Fibroblast of skin of scalp (primary cell): ENCODE results near the gene TMTC1.
"Not testable (repeated sequence)": the region's sequence is repeated elsewhere in the genome, so short reads cannot be mapped to it uniquely, and the experiment has no call there.

ENCODE experiments used
- DNase-seq: peaks from one replicate; pipeline ENCODE4 v3.0.0-alpha.2; 2013

Gene TMTC1

DNA sequence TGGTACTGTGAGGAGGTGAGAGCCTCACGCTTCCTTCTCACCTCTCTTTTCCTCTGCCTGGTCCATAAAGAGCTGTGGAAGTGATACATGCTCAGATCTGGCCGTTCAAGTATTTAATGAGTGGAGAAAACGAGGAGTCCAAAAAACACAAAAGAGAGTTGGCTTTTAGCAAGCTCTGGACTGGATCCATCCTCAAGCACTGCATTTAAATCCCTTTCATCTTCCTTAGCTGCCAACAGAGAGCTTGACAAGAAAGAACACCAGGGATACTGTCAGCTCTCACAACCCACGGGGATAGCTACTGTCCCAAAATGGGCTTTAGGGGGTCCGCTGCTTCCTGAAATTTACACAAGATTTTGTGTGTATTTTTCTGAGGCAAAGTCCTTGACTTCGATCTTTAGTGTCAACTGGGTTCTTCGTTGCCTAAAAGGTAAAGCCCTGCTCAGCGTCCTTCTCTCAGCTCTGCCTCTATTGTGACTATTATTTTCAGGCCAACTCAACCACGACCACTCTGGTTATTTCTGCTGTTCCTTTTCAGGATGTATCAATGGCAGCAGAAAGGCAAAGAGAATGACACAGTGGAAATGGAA lies 120.9 kb downstream of the TMTC1 start:
- no peak for DNase-seq

DNA sequence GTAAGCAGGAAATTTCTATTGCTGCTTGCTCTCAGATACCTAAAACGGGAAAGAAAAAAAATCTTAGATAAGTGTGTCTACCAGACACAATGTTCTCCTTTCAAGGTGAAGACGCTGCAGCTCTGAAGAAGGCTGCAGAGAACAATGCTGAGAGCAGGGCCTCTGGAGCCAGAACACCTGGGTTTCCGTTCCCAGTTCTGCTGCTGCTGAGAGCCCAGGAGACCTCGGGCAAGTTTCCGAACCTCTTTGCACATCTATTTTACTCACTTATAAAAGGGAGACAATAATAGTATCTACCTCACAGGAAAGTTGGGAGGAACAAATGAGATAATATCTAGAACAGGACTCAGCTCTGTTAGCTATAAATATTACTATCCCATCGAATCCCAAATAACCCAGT lies 122.9 kb downstream of the TMTC1 start:
- DNase-seq: no peak

DNA sequence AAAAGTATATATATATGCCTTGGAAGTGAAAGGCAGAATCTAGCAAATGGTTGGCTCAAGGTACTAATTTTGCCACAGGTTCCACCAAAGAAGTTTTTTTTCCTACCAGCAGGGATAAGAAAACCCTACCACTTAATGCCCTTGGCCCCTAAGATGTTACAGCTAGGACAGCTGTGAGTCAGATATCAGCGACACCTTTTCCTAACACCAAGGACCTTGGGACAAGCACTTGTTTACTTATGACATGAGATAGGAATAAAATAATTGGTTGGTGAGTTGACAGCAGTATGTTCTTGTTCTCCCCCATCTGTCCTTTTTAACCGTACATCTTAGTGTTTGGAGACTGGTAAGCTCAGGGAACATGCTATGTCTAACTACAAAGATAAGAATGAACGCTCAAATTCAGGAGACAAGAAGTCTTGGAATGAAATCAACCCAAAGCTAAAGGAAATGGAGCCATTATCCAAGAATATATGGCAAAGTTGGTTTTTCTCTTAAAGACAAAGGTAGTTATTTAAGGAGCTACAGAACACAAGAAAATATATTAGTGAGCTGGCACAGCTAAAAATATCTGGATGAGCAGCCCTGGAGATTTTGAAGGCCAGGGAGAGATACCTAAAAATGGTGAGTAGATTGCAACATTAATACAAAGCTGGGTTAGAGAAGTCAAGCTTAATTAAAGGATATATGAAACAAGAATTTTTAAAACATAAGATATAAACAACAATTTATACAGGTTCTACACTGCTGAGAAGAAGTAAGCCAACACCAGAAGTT lies 126.8 kb downstream of the TMTC1 start:
- no peak for DNase-seq

DNA sequence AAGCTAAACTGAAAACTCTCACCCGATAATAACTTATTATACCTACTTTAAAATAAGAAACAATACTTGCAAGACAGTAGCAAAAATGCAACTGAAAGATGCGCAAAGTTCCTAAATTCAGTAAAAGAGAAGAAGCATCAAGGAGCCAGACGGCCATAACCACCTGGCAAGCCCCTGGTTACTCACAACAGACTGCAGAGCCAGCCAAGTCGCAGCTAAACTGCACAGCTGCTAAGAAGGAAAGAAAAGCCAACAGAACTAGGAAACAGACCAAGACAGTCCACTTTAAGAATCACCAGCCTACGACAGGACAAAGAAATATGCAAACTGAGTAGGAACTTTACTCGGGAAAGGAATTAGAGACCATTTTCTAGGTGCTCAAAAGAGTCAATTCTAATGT lies 127.9 kb downstream of the TMTC1 start:
- no peak for DNase-seq

DNA sequence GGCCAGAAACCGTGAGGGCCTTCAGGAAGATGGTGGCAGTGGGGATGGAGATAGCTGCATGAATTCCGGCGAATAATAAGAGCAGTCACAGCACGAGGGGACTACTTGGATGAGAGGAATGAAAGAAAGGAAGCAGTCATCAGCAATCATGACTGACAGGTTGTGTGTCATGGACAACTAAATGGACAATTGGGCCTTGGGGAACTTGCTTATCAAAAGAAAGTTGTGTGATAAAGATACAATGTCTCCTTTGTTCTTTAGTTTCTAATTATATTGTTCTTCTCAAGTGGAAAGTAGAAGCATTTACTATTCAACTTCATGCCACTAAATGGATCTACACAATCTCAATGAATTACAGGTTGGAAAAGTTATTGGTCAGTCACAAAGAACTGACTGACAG lies 130.5 kb downstream of the TMTC1 start:
- no peak for DNase-seq

DNA sequence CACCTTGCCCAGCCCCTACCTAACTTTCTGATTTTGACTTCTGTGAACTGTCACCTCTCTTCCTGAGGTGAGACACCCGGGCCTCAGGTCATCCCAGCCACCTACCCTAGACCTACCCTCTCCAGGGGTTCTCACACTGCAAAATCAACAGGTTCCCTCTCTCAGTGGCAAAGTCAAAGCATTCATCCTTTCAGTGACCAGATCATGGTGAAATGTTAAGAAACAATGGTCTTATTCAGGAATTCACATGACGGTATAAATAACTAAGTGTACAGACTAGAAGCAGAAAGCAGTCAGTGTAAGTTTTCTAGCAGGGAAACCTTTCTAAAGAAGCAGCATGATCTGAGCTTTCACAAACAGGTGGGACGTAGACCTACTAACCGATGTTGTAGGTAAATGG lies 133.4 kb downstream of the TMTC1 start:
- no peak for DNase-seq

DNA sequence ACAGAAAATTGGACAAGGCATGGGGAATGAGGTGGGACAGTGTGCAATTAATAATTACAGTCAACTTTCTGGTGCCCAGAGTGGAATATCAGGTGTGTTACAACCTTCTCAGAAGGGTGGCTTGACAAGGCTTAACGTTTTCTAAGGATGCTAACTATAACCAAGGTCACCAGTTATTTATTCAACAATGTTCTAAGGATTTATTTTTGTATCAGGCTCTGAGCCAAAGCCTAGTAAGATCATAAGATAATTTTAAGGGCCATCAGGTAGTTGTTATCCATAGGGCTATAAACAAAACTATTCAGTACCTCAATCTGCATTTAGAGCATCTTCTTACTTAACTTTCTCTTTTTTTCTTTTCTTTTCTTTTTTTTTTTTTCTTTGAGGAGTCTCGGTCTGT lies 134.0 kb downstream of the TMTC1 start:
- DNase-seq: no peak

DNA sequence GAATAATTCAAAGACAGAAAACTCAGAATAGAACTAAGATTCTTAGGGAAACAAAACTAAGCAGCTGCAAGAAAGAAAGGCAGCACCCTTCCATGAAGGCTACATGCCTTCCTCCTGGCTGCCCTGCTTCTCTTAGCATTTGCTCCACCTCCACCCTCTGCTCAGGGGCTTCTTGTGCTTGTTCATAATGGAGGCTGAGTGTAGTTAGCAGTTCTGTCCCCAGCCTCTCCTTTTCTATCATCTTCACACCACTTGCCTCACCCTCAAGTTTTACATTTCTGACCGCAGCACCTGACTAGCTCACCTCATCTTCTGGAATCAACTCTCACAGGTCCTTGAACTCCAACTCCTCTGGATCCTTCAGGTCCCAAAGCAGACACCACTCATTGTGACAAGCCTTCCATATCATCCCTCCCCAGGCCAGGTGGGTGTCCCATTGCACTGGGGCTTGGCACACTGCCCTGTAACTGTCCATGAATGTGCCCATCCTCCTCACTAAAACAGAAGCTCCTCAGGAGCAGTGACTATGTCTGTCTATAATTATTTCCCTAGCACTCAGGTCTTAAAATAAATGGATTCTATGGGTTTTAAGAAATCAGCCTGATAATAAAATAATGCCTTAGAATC lies 139.1 kb downstream of the TMTC1 start:
- no peak for DNase-seq

DNA sequence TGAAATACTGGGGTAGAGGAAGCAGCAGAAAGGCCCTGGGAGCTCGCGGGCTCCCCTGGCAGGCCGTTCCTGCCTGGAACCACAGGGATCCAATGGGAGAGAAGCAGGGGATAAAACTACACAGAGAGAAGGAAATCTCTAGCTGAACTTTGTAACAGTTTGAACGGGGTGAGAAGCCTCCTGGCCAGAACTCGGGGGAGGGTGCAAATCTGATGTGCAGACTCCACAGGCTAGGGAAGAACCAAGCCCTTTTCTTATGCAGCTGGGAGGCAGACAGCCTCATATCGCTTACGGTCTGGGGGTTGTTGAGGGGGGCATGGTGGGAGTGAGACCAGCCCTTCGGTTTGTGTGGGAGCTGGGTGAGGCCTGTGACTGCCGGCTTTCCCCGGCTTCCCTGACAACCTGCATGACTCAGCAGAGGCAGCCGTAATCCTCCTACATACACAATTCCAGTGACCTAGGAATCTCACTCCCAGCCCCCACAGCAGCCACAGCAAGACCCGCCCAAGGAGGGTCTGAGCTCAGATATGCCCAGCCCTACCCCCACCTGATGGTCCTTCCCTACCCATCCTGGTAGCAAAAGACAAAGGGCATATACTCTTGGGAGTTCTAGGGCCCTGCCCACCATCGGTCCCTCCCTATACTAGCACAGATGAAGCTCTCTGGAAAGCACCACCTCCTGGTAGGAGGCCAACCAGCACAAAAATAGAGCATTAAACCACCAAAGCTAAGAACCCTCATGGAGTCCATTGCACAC lies 143.0 kb downstream of the TMTC1 start:
- DNase-seq: peak; percentile 36

DNA sequence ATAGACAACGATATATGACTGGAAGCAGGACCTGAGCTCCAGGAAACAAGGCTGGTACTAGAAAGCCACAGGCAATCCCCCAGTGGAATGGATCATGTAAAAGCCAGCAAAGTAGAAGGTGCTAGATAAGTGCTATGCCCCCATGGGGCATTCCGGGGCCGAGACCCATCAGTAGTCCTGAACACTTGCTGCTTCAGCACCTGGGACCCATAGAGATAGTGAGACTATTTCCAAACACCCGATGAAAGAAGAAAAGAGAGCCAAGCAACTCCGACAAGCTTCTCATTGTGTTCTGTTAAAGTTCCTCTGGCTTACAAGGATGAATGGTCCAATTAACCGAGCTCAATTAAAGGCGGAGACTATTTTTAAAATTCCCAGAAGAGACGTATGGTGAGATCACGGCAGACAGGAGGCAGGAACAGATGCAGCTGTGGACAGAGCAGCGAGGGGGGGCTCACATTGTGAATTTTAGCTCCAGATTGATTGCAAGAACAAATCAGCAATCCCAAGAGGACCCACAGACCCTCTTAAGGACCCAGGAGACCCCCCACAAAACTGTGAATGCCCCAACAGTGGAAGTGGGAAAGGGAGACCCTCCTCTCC lies 143.7 kb downstream of the TMTC1 start:
- no peak for DNase-seq

DNA sequence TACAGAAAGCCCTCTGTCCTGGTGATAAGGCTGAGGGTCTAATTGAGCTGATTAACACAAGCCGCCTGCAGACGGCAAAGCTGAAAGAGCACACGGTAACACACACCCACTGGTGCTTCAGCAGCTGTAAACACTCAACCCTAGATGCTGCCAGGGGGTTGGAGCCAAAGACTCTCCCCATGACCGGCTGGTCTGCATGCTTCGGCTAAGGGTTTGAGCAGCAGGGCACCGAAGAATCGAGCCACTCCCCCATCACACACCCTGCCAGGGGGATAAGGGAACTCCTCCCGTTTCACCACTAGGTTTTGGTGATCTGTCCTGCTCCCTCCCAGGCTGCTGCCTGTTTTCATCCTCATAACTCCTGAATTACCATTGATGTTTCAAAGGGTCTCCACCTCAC lies 145.2 kb downstream of the TMTC1 start:
- DNase-seq: no peak

DNA sequence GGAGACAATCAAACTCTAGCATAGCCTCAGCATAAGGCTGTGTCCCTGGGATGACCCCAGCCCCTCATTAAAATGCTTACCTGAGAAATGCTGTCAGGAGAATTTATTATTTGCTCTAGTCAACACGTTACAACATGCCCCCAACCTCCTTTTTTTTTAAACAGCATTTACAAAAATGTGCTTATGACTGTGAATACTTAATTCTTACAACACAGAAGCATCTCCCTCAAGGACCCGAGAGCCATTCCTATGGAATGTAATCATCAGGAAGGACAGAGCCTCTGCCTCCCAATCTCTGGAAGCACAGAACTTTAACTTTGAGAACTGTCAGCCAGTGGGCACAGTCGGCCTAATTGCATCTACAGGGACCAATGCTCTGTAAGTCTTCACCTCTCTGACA lies 149.7 kb downstream of the TMTC1 start:
- peak; percentile 50 for DNase-seq

DNA sequence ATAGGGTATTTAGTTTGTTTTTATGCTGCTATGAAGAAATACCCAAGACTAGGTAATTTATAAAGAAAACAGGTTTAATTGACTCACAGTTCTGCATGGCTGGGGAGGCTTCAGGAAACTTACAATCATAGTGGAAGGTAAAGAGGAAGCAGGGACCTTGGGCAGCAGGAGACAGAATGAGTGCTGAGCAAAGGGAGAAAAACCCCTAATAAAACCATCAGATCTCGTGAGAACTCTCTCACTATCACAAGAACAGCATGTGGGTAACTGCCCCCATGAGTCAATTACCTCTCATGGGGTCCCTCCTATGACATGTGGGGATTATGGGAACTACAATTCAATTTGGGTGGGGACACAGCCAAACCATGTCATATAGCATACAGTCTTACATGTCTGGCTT lies 153.6 kb downstream of the TMTC1 start:
- not testable (repeated sequence) for DNase-seq

DNA sequence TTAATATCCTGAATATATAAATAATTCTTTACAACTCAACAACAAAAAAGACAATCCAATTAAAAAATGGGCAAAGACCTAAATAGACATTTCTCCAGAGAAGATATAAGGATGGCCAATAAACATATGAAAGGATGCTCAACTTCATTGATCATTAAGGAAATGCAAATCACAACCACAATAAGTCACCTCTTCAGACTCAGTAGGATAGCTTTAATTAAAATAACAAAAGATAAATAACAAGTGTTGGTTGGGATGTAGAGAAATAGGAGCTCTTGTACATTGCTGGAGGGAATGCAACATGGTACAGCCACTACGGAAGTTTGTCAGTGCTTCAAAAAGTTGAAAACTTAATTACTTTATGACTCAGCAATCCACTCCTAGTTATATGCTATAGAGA lies 156.5 kb downstream of the TMTC1 start:
- DNase-seq: no peak

DNA sequence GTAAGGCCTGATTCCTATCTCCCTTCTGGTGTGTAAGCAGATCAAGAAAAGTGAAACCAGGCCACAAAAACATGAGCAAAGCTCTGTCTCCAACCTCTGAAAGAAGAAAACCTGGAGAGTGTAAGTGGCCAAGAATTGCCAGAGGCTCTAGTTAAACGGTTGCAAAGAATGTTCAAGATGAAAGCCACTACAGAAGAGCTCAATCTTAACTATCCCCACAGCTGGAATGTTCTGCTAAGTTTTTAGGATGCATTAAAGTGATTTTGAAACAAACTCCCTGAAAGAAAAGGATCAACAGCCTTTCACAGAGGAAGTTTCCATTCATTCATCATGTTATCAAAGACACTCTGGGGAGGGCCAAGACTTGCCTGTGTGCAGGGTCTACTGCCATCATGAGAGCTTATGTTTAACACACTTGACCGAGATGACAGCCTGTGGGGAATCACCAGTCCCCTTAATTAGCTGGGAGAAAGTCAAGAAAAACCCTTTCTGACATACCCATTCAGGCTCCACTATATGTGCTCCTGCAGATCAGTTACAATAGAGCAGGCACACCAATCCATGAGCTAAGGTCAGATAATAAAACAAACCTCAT lies 158.3 kb downstream of the TMTC1 start:
- no peak for DNase-seq

DNA sequence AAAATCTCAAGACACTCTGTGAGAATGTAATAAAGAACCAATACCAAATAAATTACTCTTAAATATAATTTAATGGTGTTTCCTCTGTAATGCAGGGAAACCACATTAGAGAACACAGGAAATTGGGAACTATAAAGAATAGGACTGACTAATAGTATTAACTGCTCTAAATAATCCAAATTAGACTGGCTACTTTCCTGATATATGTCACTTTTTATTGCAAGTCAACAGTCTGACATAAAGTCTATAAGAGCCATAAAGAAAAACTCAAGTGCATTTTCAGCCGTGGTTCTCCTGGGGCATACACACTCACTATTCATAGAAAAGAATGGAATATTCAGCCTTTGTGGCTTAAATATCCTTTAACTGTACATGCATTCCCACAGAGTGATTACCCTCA lies 161.5 kb downstream of the TMTC1 start:
- no peak for DNase-seq

DNA sequence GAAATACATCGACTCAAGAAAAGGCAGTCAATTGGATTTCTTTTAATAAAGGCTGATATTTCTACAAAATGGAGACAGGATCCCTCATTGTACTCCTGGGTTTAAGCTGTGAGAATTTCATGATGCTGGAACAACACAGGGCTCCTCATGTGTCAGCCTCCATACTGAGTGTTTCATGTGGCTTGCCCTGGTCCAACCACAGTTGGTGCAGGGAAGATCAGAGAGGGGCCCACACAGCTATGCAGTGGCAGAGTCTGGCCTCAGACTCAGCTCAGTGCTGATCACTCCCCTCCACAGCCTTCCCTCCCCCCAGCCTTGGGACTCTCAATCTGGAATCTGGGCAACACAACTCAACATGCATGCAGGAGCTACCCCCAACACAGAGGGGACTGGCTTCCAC lies 163.7 kb downstream of the TMTC1 start:
- no peak for DNase-seq

DNA sequence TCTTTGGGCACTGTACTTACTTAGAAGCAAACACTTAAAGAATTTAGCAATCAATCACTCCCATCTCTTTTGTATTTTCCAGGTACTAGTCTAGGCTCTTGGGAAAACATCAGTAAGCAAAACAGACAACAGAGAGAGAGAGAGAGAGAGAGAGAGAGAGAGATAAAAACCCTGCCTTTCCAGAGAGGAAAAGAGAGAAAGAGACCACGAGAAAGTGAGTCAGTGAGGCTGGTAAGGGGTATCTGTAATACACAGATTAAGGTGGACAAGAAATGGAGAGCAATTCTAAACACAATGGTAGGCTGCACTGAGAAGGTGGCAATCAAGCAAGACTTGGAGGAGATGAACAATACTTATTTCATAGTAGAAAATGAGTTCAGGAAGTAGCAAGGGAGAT lies 166.3 kb downstream of the TMTC1 start:
- DNase-seq: no peak

DNA sequence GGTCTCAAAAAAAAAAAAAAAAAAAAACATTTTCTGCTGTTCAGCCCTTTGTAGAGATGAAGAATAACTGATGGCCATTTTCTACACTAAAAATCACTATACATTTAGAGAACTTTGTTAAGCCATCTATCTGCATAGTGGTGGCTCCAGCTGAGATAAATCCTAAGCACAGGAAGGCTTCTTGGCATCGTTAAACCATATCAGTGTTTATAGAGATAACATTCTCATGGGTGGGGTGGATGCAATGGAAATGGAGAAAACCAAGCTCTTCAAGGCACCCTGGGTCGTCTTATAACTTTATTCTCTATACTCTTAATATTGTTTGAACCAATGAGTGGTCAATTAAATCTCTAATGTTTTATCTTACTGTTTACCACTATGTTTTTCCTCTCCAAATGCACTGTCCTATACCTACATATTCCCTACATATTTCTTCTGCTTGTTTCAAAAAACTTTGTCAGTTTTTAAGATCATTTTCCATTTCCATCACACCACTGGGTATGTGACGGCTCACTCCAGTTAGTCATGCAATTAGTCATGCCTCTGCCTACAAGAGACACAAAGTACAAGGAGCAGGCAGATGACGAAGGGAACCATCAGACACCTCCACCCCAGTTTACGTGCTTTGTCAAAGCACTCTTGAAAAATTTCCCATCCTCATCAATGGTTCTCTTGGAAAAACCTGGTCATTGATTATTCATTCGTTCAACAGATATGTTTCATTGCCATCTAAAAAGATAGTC lies 166.9 kb downstream of the TMTC1 start:
- peak; percentile 47 for DNase-seq

DNA sequence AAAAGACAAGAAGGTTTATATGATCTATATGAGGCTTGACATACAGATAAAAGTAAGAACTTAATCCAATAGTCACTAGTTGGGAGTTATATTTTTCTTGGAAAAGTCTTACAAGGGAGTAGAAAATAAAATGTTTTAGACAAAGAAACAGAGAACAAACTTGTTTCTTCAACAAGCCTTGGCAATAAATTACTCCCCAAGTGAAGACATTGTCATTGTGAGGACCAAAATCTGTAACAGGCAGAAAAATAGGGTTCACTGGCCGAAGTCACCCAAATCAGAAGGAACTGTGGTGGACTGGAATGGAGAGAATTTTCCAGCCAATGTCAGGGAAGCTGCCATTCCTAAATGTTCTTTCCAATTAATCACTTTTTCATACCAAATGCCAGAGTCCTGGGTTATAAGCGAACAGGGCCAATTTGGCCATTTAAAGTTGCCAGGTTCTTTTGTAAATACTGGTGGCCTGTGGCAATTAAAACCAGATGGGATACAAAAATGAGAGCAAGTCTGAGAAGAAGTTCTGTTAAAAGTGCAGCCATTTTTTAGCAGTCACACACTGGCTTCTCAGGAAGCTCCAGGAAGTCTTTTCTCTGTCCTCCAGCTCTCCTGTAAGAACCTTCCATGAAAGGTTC lies 168.9 kb downstream of the TMTC1 start:
- DNase-seq: peak; percentile 33

DNA sequence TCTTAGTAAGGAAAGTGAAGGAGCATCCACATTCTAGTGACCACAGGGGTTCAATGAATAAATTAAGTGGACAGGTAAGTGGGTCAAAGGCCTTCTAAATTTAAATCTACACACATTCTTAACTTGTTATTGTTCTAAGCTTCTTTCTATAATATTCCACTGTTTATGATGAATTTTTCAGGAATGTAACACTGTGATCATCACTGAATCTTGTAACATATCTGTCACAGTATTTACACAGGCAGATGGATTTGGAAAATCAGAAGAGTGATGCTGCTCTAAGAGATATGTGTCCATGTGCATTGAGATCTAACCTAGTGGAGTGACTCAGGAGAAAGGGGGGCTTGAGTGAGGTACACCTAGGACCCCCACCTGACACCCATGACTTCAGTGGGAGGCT lies 170.8 kb downstream of the TMTC1 start:
- DNase-seq: peak; percentile 12
